HG03565 (cell line): Measurements from ENCODE around the gene THAP6.
A peak's percentile ranks its signal among the peaks of the same experiment; 100 is the strongest.
"Not testable (repeated sequence)": the region's sequence is repeated elsewhere in the genome, so short reads cannot be mapped to it uniquely, and the experiment has no call there.

ENCODE experiments used
- ATAC-seq: cut with Tn5 transposase; IDR thresholded peaks from one replicate; pipeline ENCODE4 v1.9.1; 2021; ENCODE audit warnings: mild to moderate bottlenecking, moderate library complexity; ENCODE audit not compliant: unreplicated experiment

The THAP6 gene, protein sequence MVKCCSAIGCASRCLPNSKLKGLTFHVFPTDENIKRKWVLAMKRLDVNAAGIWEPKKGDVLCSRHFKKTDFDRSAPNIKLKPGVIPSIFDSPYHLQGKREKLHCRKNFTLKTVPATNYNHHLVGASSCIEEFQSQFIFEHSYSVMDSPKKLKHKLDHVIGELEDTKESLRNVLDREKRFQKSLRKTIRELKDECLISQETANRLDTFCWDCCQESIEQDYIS

DNA sequence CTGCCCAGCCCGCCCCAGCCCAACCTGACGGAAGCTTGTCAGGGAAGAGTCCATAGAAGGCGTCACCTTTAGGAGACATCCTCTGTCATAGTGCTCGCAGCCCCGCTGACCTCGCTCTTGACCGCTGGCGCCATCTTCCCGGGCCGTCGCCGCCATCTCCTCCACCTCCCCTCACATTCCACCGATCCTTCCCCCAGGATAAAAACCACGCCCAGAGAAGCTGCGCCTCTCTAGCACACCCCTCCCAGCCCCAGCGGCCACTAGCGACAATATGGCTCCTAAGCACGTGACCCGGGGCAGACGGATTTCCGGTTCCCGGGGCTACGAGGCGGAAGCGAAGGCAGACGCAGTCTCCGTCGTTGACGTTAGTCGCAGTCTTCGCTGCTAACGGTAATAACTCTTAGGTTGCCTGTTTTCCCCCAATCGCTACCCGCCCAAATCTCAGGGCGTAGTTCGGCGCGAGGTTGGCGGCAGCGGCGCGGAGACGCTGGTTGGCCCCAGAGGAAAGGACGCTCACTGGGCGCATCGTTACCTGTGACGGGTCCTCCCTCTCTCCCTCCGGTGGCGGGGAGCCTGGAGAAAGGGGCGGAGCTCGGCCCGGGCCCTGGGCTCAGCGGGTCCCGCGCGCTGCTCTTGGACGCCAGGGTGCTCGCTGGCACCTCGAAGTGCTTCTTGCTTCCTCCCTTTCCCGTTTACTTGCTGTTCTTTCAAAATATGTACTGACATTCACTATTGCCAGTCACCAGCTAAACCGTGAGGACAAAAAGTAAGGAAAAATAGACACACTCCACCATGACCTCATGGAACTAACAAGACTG lies at the start of gene THAP6, which contains the start of gene RCHY1:
THAP6 (plus strand) TSS at position 343 of the 818 bp plus-strand sequence. CDS start 980 bp downstream, outside the sequence.
RCHY1 (minus strand) TSS at position 273 of the 818 bp plus-strand sequence; CDS start at position 156, 117 bp downstream.
- peak; percentile 92 for ATAC-seq

DNA sequence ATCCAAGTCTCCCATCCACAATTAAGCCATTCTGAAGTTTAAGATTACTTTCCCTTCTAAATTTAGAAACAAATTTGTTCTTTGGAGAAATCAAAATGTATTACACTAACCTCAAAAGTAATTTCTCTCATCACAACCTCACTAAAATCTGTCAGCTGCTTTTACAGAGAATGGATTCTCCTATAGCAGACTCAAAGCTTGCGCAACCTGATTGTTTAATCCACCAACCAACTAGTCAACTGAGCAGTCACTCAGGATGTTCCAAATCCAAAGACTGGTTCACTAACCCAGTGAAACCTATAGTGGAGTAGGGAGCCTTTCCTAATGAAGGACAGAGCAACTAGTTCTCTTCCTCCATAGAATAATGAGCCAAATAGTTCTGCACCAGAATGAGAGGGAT lies 44.4 kb upstream of the THAP6 start:
- no peak for ATAC-seq

DNA sequence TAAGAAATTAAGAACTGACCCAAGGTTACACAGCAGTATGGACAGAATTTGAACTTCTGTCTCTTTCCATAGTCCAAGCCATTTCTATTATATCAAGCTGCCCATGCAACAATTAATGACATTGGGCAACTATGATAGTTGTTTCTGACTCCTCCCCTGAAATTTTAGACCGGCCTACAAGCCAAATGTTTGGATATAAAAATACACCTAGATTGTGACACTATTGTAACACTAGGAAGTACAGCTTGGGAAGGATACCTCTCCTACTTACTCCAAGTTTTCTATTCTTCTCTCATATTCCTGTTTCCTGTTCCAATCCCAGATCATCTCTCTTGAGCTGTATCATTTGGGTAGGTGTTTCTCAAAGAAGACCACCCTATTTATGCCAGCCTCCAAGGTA lies 43.5 kb upstream of the THAP6 start:
- no peak for ATAC-seq

DNA sequence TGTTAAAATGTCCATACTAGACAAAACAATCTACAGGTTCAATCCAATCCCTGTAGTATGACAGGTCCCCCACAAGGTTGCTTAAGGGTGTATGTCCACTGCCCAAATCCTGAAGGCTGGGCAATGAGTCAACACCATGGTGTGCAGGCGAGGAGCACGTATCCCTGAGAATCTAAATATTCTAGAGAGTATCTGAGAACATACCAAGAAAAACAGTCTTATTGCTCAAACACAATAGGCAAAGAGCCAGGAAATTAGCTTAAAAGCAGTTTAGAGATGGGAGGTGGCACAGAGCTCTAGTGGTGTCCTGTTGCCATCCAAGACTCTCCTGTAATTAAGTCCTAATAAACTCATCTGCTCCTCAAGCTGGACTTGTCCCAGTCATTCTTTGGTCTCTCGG lies 37.1 kb upstream of the THAP6 start:
- no peak for ATAC-seq

DNA sequence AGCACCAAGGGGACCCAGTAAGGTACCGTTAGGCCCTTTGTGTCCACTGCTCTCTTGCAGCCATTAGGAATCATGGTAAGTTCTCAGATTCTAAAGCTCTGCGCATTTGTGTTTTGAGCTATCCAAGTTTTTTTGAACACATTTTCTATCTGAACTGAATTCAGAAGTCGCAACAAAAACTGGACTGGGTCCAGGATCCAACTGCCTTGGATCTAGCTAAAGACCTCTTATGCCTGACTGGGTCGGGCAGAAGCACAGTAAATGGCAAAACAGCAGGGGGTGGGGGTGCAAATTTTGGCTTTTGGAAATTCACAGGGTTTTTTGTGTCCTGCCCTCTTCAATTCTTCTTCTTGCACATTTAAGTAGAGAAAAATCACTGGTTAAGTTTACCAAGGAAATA lies 30.1 kb upstream of the THAP6 start:
- ATAC-seq: no peak

DNA sequence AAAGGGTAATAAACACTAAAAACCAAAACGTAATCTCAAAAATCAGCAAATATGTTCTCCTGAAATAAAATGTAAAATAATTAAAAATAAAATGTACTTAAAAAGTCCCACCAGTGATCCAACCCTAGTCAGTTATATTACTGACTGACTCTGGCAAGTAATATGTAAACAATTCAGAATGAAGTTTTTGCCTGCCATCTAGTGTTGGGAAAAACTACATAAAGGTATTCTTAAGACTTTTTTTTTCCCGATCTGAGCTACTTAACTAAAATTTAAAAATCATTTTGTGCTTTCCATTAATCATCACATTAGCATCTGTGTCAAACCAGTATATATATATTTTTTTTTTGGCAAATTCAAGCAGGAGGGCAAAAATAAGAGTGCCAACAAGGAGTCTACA lies 24.1 kb upstream of the THAP6 start:
- no peak for ATAC-seq

DNA sequence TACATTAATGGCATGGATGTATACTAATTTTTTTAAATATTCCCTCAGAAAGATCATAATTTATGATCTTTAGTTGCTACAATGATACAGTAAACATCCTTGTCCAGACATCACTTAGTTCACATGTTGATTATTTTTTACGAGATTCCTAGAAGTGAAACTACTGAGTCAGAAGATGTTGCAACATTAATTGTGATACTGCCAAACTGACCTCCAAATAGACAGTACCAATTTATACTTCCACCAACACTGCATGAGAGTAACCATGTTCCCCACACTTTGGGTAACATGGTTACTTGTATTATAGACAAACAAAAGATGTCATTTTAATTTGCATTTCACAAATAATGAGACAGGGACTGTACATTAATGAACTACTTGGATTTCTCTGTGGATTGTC lies 19.7 kb upstream of the THAP6 start:
- no peak for ATAC-seq

DNA sequence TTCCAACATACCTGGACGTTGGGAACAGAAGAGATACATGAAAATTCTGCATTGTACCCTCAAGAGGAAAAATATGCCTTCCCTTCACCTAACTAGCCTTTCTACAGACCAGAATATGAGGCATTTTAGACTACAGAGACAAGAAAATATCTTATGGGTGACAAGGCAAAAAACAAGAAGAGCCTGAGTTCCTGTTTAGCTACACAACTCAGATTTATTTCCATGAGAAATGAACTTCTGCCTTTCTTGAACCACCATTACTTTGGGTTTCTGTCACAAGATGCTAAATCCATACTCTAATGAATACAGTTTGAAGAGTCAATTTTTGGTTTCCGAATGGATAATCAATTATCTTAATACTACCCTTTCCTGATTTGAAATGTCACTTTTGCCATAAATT lies 18.8 kb upstream of the THAP6 start:
- ATAC-seq: no peak

DNA sequence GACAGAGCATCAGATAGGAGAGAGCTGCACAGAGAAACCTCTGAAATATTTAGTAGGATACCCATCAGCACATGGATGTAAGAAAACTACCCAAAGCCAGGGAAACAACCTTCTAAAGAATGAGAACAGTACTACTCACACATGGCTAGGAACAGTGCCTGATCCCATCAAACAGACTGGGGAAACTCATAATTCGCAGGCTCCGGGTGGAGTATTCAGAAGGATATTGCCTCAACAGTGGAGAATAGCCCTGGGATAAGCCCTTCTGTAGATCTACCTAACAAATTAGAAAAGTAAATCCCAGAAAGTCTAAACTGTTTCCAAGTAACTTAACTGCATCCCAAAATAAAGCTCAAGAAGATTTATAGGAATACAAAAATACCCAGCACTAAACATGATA lies 17.9 kb upstream of the THAP6 start:
- ATAC-seq: no peak

DNA sequence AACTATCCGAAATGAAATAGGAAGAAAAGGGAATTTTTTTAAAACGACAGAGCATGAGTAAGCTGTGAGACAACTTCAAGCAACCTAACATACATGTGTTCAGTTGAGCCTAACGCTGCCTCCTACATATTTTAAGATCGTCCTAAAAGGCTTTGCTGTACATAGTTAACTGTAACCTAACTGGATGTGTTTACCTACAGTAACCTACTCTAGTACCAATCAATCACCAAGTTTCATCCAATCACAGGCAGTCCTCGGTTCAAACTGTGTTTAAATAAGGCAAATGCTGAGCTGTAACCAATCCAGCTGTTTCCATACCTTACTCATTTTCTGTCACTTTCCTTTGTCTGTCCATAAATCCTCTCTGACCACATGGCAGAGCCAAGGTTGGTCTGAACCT lies 17.1 kb upstream of the THAP6 start:
- no peak for ATAC-seq

DNA sequence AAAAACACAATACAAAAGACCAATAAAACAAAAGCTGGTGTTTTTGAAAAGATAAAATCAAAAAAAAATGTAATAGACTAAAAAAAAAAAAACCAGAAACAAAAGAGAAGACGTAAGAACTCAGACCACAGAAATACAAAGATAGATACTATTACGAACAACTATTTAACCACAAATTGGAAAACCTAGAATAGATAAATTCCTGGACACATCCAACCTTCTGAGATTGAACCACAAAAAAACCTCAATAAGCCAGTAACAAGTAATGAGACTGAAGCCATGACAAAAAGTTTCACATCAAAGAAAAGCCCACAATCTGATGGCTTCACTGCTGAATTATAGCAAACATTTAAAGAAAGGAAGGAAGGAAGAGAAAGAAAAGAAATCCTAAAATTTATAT lies 16.2 kb upstream of the THAP6 start:
- no peak for ATAC-seq

DNA sequence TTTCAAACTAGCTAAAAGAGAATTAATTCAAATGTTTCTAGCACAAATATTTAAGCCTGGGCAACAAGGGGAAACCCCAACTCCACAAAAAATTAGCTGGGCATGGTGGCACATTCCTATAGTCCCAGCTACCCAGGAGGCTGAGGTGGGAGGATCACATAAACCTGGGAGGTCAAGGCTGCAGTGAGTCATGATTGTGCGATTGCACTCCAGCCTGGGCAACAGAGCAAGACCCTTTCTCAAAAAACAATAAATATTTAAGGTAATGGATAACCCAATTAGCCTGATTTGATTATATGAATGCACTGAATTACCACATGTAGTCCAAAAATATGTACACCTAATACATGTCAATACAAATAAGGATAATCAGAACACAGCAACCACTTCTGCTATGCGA lies 14.4 kb upstream of the THAP6 start:
- ATAC-seq: no peak

DNA sequence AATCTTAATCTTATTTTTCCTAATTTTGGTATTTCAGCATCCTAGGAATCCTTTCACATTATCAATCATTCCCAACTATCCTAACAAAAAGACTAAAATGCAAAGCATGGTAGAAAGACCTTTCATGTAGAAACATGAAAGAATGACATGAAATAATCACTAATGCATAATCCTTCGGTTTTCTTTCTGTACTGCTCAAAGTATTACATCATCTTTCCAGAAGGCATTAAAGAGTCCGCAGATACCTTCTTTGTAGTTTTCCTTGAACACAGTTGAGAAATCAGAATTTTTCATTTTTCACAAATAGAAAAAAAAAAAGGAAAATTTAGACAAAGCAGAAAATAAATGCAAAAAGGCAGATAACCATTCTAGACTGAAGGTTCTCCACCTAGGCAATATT lies 11.6 kb upstream of the THAP6 start:
- no peak for ATAC-seq

DNA sequence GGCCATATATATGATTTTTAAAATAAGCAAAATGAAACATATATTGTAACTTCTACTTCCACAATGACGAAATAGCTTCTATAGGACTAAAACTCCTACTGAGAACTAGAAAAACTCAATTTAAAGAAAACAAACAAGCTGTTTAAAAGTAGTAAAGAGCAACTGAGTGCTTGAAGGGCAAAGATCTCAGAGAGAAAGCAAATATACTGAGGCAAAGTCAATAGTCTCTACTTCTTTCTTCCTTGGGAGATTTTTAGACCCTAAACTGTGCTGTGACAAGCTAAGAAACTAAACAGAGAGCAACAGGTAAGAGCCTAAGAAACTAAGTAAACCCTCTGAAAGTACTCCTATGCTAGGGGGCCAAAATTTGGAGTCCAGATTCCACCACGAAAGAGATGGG lies 8.6 kb upstream of the THAP6 start:
- no peak for ATAC-seq

DNA sequence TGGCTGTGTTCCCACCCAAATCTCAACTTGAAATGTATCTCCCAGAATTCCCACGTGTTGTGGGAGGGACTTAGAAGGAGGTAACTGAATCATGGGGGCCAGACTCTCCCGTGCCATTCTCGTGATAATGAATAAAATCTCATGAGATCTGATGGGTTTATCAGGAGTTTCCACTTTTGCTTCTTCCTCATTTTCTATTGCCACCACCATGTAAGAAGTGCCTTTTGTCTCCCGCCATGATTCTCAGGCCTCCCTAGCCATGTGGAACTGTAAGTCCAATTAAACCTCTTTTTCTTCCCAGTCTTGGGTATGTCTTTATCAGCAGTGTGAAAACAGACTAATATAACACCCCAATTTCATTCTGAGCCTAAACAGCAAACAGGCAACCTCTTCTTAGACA lies 4.7 kb upstream of the THAP6 start:
- ATAC-seq: not testable (repeated sequence)

DNA sequence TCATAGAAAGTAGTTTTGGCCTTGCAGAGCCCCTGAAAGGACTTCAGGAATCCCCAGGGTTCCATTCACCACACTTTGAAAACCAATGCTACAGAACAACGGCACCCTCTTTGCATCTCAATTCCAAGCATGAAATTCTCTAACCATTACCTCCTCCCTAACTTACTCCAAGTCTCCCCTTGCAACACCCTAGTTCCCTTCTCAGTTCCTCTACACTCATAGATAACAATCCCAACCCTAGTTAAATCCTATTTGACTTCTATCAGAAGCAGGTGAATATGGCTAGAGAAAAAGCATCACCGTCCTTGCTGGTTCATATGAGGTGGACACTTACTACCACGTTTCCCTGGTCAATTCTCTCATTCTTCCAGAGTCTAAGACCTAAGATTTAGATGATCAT lies 2.4 kb upstream of the THAP6 start:
- ATAC-seq: no peak

DNA sequence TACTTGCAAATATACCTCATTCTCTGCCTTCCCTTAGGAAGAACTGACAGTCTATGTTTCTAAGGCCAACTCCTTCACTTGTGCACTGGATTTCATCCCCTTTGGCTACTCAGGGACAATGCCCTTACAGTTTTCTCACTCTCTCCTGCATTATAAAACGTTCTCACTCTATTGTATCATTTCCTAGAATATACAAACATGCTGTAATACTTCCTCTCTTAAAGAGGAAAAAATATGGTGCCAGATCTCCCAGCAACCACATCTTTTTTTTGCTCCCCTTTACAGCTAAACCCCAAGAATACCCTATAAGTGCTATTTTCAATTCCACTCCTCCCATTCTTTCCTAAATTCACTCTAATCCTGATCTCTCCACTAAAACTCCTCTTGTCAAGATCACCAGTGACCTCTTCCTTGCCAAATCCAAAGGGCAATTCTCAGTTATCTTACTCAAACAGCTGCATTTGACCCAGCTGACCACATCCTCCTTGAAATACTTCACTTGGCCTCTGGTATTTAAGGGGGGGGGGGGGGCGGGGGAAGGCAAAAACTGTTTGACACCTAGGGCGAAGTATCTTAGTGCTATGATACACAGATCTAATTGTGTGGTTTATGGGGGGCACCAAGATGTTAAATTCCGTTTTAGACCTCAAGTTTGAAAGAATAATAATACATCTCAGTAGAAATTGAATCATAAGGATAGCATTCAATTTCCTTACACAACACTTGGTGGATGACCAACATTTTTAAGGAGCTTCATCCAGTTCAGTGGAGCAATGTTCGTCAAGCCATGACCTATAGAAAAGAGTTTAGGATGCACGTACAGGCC lies 1.7 kb upstream of the THAP6 start:
- no peak for ATAC-seq

DNA sequence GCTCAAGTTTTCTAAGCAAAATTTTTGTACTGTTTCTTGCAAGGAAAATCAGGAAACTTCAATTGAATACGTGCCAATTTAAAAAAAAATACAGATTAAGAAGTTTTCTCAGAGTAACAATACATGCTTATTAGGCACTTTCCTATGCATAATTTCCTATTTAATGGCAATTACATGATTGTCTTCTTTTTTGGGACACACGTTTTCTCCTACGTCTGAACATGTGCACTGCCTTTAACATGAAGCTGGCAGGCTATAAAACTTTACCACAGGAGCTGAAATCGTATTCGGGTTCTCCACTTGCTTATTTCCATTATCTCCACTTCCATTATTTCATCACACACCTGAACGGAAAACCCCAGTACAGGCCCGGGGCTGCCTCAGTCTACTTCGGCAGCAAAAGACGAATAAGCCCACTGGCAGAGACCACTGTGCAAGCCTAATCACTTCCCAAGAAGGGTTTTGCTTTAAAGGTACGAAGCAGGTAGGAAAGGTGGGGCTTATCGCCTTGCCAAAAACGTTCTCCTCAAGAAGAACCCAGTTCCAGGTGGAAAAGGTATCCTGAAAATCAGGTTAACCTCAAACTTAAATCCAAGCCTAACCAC lies 645 bp upstream of the THAP6 start:
- ATAC-seq: peak; percentile 0

DNA sequence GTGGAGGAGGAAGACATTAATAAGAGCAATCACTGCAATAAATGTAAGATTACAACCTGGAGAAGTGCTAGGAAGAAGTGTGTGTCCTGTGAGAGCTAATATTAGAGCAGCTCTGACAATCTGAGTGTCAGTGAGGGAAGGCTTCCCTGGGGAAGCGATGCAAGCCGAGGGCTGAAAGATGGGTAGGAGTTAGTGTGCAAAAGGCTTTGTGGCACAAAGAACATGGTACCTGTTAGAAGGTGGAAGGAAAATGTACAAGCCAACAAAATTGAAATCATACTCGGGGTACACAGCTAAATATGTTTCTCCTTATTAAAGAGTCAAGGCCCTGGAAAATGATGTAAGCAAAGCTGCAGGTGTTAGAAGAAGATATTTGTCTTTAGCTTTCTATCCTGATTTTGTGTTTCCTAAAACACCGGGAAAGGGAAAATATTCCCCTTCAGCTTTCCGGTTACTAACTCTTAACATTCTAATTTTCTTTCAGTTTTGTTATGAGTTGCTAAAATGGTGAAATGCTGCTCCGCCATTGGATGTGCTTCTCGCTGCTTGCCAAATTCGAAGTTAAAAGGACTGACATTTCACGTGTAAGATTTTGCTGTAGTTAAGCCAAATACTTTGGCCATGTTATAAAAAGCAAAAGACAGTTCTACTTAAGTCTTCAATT lies 808 bp downstream of the THAP6 start:
- no peak for ATAC-seq

DNA sequence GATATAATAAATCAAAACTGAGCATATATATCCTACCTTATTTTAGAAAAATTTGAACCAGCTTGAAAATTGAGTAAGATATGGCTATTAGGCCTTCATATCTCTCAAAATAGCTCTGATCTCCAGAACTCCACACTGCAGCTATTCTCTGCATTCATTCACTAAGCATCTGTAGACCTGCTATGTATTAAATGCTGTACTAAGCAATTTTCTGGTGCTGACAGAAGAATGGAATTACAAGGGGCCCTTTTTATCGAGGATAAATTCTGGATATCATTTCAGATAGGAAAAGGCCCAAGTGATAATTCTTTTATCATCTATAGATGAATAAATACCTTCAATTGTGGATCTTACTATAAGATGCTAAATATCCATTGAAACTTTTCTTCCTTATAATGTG lies 1.9 kb downstream of the THAP6 start:
- ATAC-seq: no peak

DNA sequence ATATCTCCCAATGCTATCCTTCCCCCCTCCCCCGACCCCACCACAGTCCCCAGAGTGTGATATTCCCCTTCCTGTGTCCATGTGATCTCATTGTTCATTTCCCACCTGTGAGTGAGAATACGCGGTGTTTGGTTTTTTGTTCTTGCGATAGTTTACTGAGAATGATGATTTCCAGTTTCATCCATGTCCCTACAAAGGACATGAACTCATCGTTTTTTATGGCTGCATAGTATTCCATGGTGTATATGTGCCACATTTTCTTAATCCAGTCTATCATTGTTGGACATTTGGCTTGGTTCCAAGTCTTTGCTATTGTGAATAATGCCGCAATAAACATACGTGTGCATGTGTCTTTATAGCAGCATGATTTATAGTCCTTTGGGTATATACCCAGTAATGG lies 5.2 kb downstream of the THAP6 start:
- ATAC-seq: not testable (repeated sequence)
